ENCODE results near the gene GYPB.
"Not testable (repeated sequence)": the region's sequence is repeated elsewhere in the genome, so short reads cannot be mapped to it uniquely, and the experiment has no call there.

DNA sequence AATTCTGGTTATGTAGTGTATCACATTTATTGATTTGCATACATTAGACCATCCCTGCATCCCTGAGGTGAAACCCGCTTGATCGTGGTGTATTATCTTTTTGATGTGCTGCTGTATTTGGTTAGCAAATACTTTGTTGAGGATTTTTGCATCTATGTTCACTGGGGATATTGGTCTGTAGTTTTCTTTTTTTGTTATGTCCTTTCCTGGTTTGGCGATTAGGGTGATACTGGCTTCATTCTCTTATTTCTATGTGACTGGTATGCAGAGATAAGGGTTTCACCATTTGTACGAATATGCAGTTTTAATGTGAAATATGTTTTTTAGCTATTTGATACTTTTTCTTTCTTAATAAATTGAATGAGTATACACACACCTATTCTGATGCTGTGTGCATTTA, 45.2 kb downstream of the GYPB start:
- TF ChIP-seq, protein P1, sequence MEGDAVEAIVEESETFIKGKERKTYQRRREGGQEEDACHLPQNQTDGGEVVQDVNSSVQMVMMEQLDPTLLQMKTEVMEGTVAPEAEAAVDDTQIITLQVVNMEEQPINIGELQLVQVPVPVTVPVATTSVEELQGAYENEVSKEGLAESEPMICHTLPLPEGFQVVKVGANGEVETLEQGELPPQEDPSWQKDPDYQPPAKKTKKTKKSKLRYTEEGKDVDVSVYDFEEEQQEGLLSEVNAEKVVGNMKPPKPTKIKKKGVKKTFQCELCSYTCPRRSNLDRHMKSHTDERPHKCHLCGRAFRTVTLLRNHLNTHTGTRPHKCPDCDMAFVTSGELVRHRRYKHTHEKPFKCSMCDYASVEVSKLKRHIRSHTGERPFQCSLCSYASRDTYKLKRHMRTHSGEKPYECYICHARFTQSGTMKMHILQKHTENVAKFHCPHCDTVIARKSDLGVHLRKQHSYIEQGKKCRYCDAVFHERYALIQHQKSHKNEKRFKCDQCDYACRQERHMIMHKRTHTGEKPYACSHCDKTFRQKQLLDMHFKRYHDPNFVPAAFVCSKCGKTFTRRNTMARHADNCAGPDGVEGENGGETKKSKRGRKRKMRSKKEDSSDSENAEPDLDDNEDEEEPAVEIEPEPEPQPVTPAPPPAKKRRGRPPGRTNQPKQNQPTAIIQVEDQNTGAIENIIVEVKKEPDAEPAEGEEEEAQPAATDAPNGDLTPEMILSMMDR (IDR thresholded peaks at IDR 0.05; ENCODE audit: low read length), result not testable (repeated sequence)
- not testable (repeated sequence) for TF ChIP-seq EZH2 (IDR thresholded peaks at IDR 0.05; ENCODE audit: borderline replicate concordance, low read length)
